HG02973 (cell line): ENCODE results near the gene TPPP2.

Experiments
- ATAC-seq: cut with Tn5 transposase; IDR thresholded peaks from one replicate; pipeline ENCODE4 v1.9.1; 2021; ENCODE audit warnings: moderate library complexity; ENCODE audit not compliant: unreplicated experiment

Gene TPPP2

DNA sequence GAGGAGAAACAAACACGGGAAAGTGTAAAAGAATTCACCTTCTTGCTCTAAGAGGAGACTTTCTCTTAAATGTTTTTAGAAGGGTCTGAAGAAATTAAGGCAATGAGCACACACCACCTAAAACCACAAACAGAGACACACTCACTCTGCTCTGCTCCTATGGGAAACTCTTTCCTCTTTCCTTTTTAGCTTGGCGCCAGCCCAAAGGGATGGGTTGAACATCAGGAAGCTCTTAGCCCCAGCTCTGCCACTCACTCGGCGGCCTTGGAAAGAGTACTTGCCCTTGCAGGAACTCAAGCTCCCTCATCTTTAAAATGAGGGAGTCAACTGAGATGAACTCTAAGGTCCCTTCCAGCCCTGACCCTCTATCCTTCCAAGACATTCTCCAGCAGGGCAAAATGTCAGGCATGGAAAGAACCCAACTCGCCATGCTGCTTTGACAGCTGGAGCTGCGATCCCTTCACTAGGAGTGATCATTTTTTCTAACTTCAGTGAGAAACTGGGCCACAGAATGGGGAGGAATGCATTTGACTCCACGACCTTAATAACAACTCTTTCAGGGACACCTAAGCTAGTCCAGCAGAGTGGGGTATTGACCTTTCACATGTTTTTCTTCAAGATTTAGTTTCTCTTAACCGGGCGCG, 26.6 kb downstream of the TPPP2 start:
- ATAC-seq: no peak

DNA sequence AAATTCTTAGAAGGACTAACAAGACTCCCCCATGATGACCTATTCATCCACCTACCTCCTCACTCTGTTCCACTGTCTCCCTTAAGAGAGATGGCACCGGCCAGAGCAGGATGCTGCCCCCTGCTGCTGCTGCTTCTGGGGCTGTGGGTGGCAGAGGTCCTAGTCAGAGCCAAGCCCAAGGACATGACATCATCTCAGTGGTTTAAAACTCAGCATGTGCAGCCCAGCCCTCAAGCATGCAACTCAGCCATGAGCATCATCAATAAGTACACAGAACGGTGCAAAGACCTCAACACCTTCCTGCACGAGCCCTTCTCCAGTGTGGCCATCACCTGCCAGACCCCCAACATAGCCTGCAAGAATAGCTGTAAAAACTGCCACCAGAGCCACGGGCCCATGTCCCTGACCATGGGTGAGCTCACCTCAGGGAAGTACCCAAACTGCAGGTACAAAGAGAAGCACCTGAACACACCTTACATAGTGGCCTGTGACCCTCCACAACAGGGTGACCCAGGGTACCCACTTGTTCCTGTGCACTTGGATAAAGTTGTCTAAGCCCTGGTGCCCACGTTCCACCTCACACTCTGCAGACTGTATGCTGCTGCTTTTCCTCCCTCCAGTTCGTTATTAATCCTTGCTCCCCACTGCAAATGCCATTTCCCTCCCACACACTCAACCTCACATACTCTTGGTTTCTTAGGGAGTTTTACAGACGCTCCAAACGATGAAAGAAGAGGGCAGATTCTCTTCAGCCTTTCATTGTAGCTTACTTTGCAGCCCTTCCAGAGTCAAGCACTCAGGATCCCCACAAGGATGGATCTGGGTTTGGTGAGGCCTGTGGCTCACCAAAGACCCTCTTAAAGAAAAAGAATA, 28.0 kb downstream of the TPPP2 start, which contains the start of gene RNASE8:
Gene RNASE8, plus strand, starts transcription at position 20 of the 873 bp plus-strand sequence. Its CDS starts 71 bp downstream, at position 91.
- ATAC-seq: no peak

DNA sequence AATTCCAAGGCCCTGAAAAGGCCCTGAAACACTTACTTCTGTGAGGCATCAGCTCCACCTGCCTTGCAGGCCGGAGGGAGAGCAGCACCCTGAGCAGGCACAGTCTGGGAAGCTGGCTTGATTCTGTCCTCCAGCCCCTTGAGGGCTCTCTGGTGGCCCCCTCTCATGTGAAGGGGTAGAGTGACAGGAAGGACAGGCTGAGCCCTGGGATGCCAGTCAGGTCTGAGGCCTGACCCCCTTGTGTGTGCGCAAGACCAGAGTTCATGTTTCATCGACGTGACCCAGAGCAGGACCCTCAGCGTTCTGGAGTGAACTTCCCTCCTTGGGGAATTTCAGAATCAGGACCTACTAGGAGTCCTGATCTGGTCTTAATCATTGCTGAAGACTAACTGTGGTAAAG, 28.9 kb downstream of the TPPP2 start:
- no peak for ATAC-seq

DNA sequence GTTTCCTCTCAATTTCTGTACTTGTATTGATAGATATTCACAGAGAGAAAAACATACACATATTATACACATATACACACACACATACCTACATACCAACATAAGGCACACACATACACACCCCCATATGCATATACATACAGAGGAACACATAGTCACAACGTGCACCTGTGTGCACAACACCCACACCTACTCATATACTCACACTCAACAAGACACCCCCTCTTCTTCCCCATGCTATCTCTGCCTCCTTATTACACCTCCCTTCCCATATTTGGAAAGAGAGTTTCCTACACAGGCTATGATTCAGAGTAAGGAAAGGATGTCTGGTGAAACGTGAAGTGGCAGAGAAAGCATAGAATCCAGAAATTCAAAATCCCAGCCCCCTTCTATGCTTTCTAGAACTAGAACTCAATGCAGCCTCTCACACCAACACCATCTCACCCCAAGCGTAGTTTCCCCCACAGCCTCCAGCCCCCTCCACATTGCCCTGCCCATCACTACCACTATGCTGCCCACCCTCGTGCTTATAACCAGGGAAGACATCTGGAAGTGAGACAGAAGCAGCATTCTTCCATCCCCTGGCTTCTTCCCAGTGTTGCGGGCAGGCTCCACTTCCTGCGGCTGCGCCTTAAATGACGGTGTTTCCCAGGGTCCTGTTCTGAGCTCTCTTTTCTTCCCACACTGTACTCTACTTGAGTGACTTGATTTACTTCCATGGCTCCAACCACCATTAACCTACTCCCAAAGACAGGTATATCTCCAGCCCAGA, 30.0 kb downstream of the TPPP2 start:
- no peak for ATAC-seq

DNA sequence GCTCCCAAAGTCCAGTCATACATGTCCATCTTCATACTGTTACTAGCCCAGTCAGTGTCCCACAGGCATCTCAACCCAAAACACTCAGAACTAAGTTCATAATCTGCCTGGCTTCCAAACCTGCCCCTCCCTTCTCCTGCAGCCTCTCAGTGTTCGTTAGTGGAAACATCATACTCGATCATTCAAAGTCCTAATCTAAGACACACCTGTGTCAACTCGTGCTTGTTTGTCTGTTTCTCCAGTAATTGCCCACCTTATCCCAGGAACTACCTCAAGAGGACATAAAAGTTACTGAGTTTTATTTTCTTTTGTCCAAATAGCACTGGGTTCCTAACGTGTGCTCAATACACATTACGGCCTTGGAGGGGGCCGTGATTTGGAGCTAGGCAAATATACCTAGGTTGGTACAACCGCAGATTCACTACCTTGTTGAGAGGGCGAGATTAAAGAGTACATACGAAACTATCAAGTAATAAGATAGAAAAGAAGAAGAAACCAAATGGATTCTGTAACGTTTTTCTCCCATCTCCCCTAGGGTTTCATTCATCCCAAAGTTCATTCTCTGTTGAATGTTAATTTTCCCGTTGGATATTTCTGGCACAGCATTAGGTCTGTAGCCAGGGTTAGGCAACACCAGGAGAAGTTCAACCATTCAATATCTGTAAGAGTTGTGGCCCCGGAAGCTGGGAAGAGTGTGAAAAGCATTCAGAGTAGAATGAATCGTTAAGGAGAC, 30.8 kb downstream of the TPPP2 start:
- no peak for ATAC-seq

DNA sequence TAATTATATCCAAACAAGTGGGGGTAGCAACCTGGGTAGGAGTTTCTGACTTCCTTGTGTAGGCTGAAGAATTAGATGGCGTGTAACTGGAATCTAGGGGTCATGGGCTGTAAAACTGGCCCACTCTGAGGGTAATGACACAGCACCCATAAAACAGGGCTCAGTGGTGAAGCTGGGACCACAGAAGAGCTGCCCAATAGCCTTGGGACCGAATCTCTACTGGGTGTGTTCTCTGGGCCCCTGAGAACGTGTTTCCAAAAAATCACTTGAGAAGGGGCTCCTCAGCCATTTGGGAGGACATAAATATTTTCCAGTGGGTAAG, 31.3 kb downstream of the TPPP2 start:
- no peak for ATAC-seq

DNA sequence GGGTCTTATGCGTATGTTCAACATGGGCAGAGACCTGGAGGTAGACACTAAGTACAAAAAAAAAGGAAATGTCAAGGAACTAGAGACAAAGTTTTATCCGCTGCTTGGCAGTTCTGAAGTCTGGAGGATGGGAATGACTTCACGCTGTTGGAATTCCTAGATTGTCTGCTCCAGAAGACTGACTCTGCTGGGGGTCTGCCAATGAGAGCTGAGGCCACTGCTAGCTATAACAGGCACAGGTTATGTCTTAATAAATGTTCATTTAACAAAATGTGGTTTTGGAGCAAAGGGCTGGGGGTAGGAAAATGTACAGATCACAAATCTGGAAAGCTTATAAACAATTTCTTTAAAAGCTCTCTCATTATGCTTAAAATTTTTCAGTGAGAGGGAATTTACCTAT, 33.5 kb downstream of the TPPP2 start:
- no peak for ATAC-seq

DNA sequence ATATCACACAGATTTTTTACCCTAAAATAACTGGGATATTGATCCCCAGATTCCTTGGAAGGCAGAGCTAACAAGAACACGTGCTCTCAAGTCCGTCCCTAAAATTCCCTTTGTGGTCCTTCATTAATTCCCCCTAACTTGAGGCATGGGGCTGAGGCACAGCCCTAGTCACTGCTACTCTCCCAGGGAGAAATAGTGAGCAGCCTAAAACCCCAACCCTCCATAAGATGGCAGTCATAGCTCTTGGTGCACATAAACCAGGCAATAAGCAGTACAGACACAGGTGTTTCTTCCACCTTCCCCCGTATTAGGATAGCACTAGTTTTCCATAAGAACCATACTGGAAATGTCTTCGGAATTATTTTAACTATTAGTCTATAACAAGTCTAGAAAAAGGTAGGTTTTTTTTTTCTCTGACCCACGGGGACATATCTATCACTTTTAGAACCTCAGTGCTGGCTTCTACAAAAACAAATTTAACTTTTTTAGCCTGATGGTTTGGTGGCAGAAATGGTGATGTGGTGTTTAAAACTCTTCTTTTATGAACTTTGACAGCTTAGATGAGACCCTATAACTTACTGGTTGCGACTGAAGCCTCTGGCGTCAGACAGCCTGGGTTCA, 37.0 kb downstream of the TPPP2 start:
- no peak for ATAC-seq

DNA sequence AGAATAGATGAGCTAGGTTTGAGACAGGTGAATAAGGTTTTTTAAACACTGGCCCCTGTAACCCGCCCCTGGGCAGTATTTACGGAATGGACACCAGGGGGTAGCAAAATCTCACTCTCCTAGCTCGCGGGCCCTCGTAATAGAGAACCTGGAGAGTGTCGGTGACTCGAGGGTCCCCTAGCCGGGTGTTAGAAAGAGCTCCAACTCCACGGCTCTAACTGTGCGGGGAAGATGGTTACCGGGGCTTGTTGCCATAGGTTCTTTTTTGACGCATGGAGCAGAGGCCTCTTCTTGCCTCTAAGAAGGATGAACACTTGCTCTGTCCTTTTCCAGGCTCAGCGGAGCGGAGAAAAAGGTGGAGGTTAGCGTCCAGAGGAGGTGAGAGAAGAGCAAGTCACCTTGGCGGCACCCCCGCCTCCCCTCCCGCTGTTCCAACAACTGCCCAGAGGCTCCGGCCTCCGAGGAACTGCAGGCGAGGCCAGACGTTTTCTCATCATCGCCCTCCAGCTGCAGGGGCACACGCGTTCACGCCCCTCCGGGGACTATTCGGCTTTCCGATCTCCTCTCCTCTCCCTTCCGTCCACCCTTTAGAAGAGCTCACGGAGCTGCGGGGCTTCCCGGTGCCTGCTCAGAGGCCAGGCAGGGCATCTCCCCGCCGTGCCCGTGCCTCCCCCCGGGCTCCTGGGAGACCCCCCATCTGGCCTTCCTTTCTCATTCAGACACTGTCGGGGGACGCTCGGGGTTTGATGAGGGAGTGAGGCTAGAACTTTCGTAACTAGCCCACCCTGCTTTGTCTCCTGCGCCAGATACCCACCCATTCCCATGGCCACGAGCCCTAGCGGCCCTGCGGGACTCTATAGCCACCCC, 38.7 kb downstream of the TPPP2 start:
- ATAC-seq: no peak

DNA sequence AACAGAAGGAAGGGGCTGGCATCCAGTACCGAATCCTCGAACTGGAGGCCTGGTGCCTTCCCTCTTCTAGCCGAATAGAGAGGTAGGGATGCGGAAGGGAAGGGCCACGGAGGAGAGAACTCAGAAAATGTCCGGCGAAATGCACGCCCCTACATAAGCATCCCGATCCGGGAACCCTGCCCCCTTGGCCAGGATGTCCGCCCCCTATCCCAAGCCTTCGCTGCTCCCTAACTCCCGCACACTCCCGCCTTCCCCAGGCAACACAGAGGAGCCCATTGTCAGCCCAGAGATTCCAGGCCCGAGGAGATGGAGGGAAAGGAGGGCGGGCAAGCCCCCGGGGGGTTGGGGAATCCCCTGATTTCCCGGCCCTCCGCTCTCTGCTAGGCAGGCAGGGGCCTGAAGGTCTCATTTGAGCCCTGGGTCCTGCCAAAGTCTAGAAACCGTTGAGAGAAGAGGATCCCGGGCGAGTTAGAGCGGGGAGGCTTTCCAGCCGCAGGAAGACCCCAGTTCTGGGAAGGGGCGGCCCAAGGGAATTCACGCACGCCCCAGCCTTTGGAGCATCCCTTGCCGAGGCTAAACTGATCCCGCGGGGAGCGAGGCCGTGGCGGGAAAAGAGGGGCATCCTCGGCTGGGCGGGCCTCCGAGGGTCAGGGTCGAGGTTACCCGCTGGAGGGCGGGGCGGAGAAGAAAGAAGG, 39.5 kb downstream of the TPPP2 start:
- no peak for ATAC-seq

DNA sequence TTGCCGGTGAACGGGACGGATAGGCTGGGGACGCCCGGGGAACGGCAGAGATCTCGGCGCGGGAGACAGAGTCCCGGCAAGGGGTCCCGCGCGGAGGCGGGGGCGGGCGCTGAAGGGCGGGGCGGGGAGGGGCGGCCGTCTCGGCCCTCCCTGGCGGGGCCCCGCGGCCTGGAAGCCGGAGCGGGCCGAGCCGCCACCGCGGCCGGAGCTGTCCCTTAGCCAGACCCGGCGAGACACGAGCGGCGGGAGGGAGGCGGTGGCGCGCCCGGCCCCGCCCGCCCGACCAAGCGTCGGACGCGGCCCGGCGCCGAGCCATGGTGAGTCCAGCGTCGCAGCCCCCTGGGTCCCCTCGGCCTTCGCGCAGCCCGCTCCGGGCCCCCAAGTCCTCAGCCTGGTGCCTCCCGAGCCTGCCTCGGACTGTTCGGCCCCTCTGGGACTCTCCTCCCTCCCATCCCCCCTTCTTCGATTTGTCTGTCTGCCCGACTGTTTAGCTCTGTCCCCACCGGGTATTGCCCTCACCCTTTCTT, 40.1 kb downstream of the TPPP2 start, which contains the start of gene ARHGEF40:
Gene ARHGEF40, plus strand, starts transcription at position 222 of the 527 bp plus-strand sequence. Its CDS starts 93 bp downstream, at position 315.
- ATAC-seq: no peak

DNA sequence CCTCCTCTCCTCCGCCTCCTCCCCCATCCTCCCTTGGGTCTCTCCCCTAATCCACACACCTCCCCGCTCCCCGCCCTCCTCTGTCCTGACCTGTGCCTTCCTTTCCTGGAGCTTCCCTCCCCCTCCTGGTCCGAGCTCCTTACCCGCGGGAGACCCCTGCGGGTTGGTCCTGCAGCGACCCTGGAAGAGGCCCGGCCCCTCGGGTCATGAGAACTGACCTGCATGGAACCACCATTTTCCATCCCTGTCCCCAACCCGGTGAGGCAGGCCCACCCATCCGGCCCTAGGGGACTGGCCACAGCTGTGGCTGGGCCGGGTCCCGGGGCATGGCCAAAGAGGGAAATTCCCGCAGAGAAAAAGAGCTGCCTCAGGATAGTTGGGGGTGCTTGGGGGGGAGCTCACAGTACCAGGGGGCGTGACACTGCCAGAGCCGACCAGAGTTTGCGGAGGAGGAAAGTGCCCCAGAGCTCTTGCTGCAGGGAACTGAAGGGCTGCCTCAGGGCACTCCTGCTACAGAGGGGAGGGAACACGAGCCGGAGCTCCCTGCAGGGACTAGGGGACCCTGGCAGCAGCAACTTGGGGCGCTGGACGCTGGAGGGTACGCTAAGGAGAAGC, 40.7 kb downstream of the TPPP2 start:
- ATAC-seq: no peak

DNA sequence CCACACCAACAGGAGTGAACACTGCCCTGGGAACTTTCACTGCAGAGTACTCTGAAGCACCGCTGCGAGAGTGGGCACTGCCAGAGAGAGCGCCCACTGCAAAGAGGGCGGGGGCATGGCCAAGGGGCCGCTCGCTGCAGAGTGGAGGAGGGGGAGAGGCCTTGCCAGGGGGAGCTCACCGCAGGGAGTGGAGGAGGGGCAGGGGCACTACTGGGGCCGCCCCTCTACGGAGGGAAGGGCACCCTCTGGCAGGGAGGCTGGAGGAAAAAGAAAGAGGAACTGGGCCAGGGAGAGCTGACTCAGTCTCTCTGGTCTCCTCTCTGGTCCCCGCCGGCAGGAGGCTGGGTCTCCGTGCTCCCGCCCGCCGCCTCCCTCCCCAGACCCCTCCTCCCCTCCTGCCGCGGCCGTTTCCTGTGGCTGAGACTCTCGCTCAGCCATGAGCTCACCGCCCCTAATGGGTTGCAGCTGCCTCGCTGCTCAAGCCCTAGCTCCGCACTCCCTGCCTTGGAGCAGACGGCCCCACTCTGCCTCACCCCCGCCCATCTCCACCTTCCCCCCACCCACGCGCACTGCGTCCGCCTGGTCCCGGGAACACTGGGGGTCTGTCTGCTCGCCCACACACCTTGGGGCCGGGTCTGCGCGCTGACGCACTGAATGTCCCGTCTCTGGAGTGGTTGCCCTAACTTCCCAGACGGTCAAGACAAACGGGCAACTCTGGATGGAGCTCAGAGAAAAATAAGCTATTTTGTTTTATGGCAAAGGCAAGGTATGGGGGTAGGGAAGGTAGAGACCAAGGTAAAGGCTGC, 41.4 kb downstream of the TPPP2 start:
- ATAC-seq: peak; percentile 56

DNA sequence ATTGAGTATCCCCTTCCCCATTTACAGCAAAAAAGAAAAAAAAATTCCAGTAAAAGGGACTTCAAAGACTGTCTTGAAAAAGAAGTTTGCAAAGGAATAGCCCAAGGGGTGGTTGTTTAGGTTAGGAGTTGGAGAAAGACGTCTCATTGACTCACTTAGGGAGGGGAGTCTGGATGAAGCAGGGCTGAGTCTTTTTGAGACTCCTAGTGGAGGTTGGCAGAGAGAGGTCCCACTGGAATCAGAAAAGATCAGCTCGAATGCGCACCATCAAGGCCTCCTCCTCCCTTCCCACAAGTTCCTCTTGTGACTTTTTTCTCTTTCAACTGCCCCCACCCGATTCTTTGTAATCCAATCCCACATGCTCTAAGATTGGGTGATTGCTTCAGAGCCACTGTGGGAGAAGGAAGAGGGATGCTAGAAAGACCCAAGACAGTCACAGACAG, 42.0 kb downstream of the TPPP2 start:
- no peak for ATAC-seq

DNA sequence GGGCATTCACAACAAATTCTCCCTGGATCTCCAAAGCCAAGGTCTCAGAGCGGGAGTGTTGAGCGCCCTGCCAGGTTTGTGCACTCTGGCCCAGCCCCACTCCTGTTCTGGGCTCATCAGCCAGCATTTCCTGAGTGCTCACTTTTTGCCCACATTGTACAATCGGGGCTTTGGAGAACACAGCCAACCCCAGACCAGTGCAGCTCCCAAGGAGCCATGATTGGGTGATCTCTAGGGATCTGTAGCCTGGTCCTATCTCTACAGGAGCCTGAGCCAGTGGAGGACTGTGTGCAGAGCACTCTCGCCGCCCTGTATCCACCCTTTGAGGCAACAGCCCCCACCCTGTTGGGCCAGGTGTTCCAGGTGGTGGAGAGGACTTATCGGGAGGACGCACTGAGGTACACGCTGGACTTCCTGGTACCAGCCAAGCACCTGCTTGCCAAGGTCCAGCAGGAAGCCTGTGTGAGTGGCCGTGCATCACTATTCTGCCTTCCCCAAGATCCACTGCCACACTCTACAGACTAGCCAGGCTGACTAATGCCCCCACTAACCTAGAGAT, 42.8 kb downstream of the TPPP2 start:
- ATAC-seq: no peak

DNA sequence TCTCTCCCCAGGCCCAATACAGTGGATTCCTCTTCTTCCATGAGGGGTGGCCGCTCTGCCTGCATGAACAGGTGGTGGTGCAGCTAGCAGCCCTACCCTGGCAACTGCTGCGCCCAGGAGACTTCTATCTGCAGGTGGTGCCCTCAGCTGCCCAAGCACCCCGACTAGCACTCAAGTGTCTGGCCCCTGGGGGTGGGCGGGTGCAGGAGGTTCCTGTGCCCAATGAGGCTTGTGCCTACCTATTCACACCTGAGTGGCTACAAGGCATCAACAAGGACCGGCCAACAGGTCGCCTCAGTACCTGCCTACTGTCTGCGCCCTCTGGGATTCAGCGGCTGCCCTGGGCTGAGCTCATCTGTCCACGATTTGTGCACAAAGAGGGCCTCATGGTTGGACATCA, 43.9 kb downstream of the TPPP2 start:
- ATAC-seq: no peak
